Body of pancreas (tissue), 4 donors: ENCODE measurements around the gene POLN. TPM values are rescaled to one million over a fixed set of nuclear protein-coding genes. Genes with fewer than 3 reads are reported as not detected.

Source experiments
- ATAC-seq: fragments of 150-250 bp; one replicate; pipeline ENCODE4 v1.9.1; 2016
- DNase-seq, 4 donors: peaks; one replicate each; pipeline ENCODE4 v3.0.0-alpha.2; 2019
- H3K27ac ChIP-seq, 4 donors: fragments of 200-600 bp; sonication (generic); 1 replicate in 3 of 4; 2 replicates in 1 of 4; pipeline versions ENCODE4 v1.5.1 to v1.6.1; 2016 to 2019; ENCODE audit warnings: mild to moderate bottlenecking in 1 of 4, mixed read lengths in 1 of 4, moderate library complexity in 1 of 4
- H3K27me3 ChIP-seq, 2 donors: fragments of 200-600 bp; sonication (generic); one replicate each; pipeline ENCODE4 v1.6.0; 2016; ENCODE audit warnings: mild to moderate bottlenecking in 1 of 2
- H3K36me3 ChIP-seq, 2 donors: fragments of 200-600 bp; sonication (generic); replicated peaks in 1 of 2; 2 replicates each; pipeline ENCODE4 v1.5.1; 2016; ENCODE audit warnings: low read depth in 2 of 2; ENCODE audit not compliant: insufficient read depth in 1 of 2
- H3K4me1 ChIP-seq: fragments of 200-600 bp; sonication (generic); one replicate; pipeline ENCODE4 v1.6.0; 2016
- H3K4me3 ChIP-seq, 2 donors: fragments of 200-600 bp; sonication (generic); 1 replicate in 1 of 2; 2 replicates in 1 of 2; pipeline ENCODE4 v1.5.1; 2016 to 2019
- H3K9me3 ChIP-seq, 3 donors: fragments of 200-600 bp; sonication (generic); 1 replicate in 2 of 3; 2 replicates in 1 of 3; pipeline ENCODE4 v1.5.1; 2016
- POLR2A ChIP-seq, 3 donors: fragments of 450-650 bp; IDR thresholded peaks; one replicate each; pipeline ENCODE4 v1.6.1; 2016; ENCODE audit warnings: antibody characterized with exemption in 3 of 3, mild to moderate bottlenecking in 2 of 3
- WGBS, 2 donors: methylation state at CpG; one replicate each; pipeline ENCODE4 v1.1.5; 2017; 5-methylcytosine and 5-hydroxymethylcytosine counted together
- intact Hi-C: fragments of 100-400 bp; cut with DNase I; formaldehyde crosslinking; loops from one replicate; pipeline ENCODE4 v1.15.1; 2023
- total RNA-seq, 2 donors: library from RNA; depleted of rRNA; stranded (reverse); fragments of >200 nt; gene quantifications; one replicate each; pipeline ENCODE4 v1.1.0, GENCODE V29; 2016
- TF ChIP-seq, protein P1 (sequence below), 7 experiments: fragments of 450-650 bp in 4 of 7; fragments of 200-600 bp in 3 of 7; sonication (generic) in 3 of 7; IDR thresholded peaks; one replicate each; pipeline ENCODE4 v1.5.1; 2016 to 2019; ENCODE audit warnings: antibody characterized with exemption in 7 of 7

POLN gene
- total RNA-seq, 2 donors from 2014 or later: 4.9 to 5.9 TPM

DNA sequence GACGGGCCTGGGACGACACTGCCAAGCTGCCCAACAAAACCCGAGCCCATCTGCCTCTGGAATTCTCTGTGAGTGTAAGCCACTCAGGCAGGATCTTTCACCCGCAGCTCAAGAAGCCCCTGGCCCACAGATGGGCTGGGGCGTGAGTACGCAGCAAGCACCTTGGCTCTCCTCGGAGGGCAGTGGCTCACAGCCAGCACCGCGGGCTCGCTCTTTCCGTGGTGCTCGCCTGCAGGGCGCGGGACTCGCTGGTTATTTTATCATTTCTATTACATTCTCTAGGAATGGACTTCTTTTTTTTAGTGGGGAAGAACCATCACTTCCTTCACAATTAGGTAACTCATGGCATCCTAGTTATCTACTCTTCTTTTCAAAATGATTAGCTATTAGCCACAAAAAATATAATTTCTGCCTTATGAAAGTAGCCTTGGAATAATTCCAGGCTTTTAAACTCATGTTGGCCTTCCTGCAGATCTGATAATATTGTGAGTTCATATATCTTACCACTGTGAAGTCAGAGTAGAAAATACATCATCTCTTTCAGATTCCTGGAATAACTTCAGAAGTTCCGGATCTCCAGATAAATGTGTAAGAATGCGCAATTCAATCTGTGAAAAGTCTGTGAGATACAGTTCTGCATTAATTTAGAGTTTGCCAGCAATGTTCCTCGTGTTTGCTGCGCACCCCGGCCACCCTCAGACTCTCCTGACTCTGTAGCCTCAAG lies 114.2 kb downstream of the POLN start:
- ATAC-seq: no peak
- TF ChIP-seq POLR2A (IDR thresholded peaks at IDR 0.05): no peak
- TF ChIP-seq, protein P1, sequence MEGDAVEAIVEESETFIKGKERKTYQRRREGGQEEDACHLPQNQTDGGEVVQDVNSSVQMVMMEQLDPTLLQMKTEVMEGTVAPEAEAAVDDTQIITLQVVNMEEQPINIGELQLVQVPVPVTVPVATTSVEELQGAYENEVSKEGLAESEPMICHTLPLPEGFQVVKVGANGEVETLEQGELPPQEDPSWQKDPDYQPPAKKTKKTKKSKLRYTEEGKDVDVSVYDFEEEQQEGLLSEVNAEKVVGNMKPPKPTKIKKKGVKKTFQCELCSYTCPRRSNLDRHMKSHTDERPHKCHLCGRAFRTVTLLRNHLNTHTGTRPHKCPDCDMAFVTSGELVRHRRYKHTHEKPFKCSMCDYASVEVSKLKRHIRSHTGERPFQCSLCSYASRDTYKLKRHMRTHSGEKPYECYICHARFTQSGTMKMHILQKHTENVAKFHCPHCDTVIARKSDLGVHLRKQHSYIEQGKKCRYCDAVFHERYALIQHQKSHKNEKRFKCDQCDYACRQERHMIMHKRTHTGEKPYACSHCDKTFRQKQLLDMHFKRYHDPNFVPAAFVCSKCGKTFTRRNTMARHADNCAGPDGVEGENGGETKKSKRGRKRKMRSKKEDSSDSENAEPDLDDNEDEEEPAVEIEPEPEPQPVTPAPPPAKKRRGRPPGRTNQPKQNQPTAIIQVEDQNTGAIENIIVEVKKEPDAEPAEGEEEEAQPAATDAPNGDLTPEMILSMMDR (IDR thresholded peaks at IDR 0.05): no peak
- Histone ChIP-seq H3K9me3 (peaks cover 0 to 12% (median 0%) of the 10 kb centered on the region in 3 donors), H3K4me3 (no peak overlapping the region), H3K27ac (no peak overlapping the region), H3K4me1 (no peaks in the 10 kb centered on the region), H3K27me3 (no peaks in the 10 kb centered on the region), H3K36me3 (no peaks in the 10 kb centered on the region)
- DNase-seq: no peak
- intact Hi-C loops: no loop called here
- WGBS, 2 donors: 86 to 87% methylated on average over 20 of the region's 20 CpGs

DNA sequence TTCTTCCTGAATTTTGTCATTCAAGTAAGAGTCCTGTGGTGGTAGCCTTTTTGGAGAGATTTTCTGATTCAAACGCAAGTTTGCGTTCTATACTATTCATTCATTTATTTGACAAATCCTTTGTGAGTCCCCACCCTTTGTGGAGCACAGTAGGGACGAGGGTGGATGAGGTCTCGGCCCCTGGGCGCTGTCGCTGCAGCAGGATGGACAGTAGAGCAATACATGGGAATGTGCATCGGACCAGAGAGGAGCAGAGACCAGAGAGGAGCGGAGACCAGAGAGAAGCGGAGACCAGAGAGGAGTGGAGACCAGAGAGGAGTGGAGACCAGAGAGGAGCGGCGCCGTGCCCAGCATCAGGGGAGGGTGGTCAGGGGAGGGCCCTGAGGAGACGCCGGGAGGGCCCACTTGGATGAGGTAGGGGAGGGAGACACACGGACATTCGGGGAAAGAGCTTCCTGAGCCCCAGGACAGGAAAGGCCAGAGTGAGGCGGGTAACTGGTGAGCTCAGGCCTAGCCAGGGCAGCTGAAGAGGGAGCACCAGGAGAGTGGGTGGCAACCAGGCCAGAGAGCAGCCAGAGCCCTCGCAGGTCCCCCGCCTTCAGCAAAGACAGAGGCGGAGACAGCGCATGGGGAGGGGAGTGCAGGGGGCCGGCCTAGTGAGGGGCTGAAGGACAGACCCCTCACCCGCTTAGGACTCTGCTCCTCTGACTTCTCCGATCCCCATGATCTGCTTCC lies 115.4 kb downstream of the POLN start:
- DNase-seq (no peak), ATAC-seq (no peak)
- Histone ChIP-seq H3K36me3 (no peaks in the 10 kb centered on the region), H3K27me3 (no peaks in the 10 kb centered on the region), H3K27ac (no peak overlapping the region), H3K4me1 (no peaks in the 10 kb centered on the region), H3K9me3 (no peaks in the 10 kb centered on the region), H3K4me3 (no peak overlapping the region)
- intact Hi-C loops: no loop called here
- WGBS, 2 donors: 87 to 90% methylated on average over 24 of the region's 24 CpGs
- TF ChIP-seq, protein P1 (IDR thresholded peaks at IDR 0.05): no peak
- TF ChIP-seq POLR2A (IDR thresholded peaks at IDR 0.05): no peak

DNA sequence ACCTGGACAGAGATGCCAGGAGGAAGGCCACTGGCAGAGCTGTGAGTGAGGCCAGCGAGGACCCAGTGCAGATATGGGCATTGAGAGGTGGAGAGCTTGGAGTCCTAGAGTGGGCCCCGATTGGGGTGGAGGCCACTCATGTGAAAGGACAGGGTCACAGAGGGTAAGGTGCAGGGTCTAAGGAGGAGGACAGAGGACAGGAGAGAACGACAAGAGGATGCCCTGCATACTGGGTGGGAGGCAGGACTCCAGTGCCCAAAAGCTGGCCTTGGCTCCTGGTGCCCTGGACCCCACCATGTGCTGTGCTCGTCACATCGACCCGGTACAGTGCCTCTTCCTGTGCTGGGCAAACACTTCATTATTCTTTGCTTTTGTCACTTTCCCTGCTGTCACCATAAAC lies 116.1 kb downstream of the POLN start:
- ATAC-seq (no peak), DNase-seq (no peak)
- intact Hi-C loops: no loop called here
- Histone ChIP-seq H3K9me3 (no peaks in the 10 kb centered on the region), H3K36me3 (no peaks in the 10 kb centered on the region), H3K27me3 (no peaks in the 10 kb centered on the region), H3K4me3 (no peak overlapping the region), H3K4me1 (no peaks in the 10 kb centered on the region), H3K27ac (no peak overlapping the region)
- WGBS, 2 donors: 77% methylated on average over 6 of the region's 6 CpGs
- TF ChIP-seq, protein P1 (IDR thresholded peaks at IDR 0.05): no peak
- TF ChIP-seq POLR2A (IDR thresholded peaks at IDR 0.05): no peak

GRCh38 chr4:2125023-2125422 lies 116.9 kb downstream of the POLN start:
- WGBS, 2 donors: 86 to 93% methylated on average over 4 of the region's 4 CpGs
- Histone ChIP-seq H3K27me3 (no peaks in the 10 kb centered on the region), H3K4me1 (no peaks in the 10 kb centered on the region), H3K27ac (no peak overlapping the region), H3K4me3 (no peak overlapping the region), H3K9me3 (no peaks in the 10 kb centered on the region), H3K36me3 (no peaks in the 10 kb centered on the region)
- ATAC-seq (no peak), DNase-seq (no peak)
- intact Hi-C loops: no loop called here
- TF ChIP-seq POLR2A (IDR thresholded peaks at IDR 0.05): no peak
- TF ChIP-seq, protein P1 (IDR thresholded peaks at IDR 0.05): no peak
